BJ (cell line): ENCODE measurements around the gene TRIM66. TPM values are rescaled to one million over a fixed set of nuclear protein-coding genes. Genes with fewer than 3 reads are reported as not detected.
"Not testable (repeated sequence)": the region's sequence is repeated elsewhere in the genome, so short reads cannot be mapped to it uniquely, and the experiment has no call there.

Source experiments
- CTCF ChIA-PET: fragments of 350-600 bp; formaldehyde crosslinking; extraction: SDS; loops from one replicate; lab custom pipeline; 2021; ENCODE audit warnings: antibody characterized with exemption, inconsistent platforms; lab: Yijun Ruan, JAX
- POLR2A ChIA-PET: fragments of 300-600 bp; sonication (Branson Sonifier 250); formaldehyde crosslinking; extraction: SDS; loops from one replicate; lab custom pipeline; 2021; ENCODE audit warnings: antibody characterized with exemption; lab: Charles Lee
- DNase-seq: peaks from one replicate; pipeline ENCODE4 v3.0.0-alpha.2; 2011; ENCODE audit warnings: low read depth
- H3K27me3 ChIP-seq: 2 replicates; pipeline ENCODE4 v1.6.0; 2011; ENCODE audit warnings: low read length; ENCODE audit not compliant: control insufficient read depth, insufficient read depth
- H3K36me3 ChIP-seq: 2 replicates; pipeline ENCODE4 v1.5.1; 2011; ENCODE audit warnings: low read length; ENCODE audit not compliant: control insufficient read depth, insufficient read depth
- H3K4me3 ChIP-seq: 2 replicates; pipeline ENCODE4 v1.5.1; 2011; ENCODE audit warnings: low read depth, mild to moderate bottlenecking, control low read depth, low read length
- polyA plus RNA-seq: library from polyadenylated mRNA; depleted of rRNA; stranded (reverse); fragments of >200 nt; gene quantifications from 2 replicates; pipeline ENCODE4 v1.2.3, GENCODE V29; 2011
- TF ChIP-seq, protein P1 (sequence below): IDR thresholded peaks from 2 replicates; pipeline ENCODE4 v1.5.1; 2011; ENCODE audit warnings: low read depth, mild to moderate bottlenecking, control low read depth, inconsistent platforms, low read length, moderate library complexity; ENCODE audit not compliant: insufficient read depth

The TRIM66 gene
- polyA plus RNA-seq, 1 experiment: 5.6 TPM

DNA sequence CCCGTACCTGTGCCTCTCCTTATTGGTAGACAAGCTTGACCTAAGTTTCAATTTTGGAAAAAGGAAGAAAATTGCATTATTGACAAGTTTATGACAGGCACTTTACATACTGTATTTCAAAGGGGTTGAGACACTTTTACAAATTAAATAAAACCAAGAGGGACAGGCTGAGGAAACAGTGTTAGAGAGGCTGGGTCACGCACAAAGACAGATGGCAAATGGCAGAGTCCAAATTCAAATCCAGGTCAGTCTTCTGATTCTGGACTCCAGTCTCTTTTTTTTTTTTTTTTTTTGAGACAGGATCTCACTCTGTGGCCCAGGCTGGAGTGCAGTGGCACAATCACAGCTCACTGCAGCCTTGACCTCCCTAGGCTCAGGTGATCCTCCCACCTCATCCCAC lies 10.1 kb downstream of the TRIM66 start:
- Histone ChIP-seq H3K27me3 (no peaks in the 10 kb centered on the region), H3K4me3 (no peak overlapping the region), H3K36me3 (peaks cover 1% of the 10 kb centered on the region; the same call in 1 of the 2 replicates)
- DNase-seq: no peak
- TF ChIP-seq, protein P1, sequence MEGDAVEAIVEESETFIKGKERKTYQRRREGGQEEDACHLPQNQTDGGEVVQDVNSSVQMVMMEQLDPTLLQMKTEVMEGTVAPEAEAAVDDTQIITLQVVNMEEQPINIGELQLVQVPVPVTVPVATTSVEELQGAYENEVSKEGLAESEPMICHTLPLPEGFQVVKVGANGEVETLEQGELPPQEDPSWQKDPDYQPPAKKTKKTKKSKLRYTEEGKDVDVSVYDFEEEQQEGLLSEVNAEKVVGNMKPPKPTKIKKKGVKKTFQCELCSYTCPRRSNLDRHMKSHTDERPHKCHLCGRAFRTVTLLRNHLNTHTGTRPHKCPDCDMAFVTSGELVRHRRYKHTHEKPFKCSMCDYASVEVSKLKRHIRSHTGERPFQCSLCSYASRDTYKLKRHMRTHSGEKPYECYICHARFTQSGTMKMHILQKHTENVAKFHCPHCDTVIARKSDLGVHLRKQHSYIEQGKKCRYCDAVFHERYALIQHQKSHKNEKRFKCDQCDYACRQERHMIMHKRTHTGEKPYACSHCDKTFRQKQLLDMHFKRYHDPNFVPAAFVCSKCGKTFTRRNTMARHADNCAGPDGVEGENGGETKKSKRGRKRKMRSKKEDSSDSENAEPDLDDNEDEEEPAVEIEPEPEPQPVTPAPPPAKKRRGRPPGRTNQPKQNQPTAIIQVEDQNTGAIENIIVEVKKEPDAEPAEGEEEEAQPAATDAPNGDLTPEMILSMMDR: no peak
- ChIA-PET POLR2A (no interaction called here), CTCF (interaction anchor here (1.5 to 1.8 kb wide), 2 partner anchors 105 to 140 kb away, joined by 3 to 7 read pairs; no protein-coding TSS in a partner anchor)

DNA sequence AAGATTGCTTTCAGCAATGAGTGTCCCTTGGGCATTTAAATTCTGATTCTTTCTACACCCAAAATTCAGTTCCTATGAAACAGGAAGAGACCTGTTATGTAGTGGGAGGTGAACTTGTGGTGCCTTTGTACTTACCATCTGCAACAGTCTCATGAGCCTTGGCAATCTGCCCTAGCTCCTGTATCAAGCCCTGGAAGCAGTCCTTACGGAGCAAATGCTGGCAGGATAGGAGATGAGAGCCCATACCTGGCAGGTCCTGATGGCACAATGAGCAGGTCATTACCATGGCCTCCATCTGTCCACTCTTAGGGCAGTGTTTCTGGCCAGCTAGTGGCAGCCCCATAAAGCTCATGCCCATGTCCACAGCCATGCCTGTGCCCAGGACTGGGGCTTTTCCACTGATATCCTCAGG lies 10.8 kb downstream of the TRIM66 start:
- Histone ChIP-seq H3K27me3 (no peaks in the 10 kb centered on the region), H3K4me3 (no peak overlapping the region), H3K36me3 (peaks cover 1% of the 10 kb centered on the region; the same call in 1 of the 2 replicates)
- ChIA-PET POLR2A (no interaction called here), CTCF (interaction anchor here (1.2 to 1.8 kb wide), 3 partner anchors 9 to 141 kb away, joined by 3 to 7 read pairs (median 7); no protein-coding TSS in a partner anchor)
- TF ChIP-seq, protein P1: no peak
- no peak for DNase-seq

DNA sequence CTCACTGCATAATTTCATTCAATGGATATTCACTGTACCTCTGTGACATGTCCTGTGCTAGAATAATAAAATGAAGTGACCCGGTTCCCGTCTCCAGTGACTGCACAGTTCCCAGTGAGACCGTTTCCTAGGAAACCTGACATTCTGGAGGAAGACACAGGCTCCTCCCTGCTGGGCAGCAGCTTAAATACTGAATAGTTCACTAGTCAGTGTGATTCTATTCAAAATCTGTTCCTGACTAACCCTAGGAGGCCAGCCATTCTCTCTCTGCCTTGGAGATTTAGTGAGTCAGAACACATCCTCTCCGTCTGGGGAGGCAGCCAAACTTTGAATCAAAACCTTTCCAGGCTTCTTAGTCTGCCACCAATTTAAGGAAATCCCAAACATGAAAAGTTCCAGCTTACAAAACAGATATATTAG lies 11.3 kb downstream of the TRIM66 start:
- no peak overlapping the region for H3K4me3 ChIP-seq
- ChIA-PET CTCF (interaction anchor here (1.2 to 1.8 kb wide), 3 partner anchors 9 to 141 kb away, joined by 3 to 7 read pairs (median 7); no protein-coding TSS in a partner anchor), POLR2A (no interaction called here)
- TF ChIP-seq, protein P1: no peak
- peak; percentile 98 for DNase-seq
- H3K27me3 ChIP-seq: no peaks in the 10 kb centered on the region
- peaks cover 1% of the 10 kb centered on the region; the same call in 1 of the 2 replicates for H3K36me3 ChIP-seq

DNA sequence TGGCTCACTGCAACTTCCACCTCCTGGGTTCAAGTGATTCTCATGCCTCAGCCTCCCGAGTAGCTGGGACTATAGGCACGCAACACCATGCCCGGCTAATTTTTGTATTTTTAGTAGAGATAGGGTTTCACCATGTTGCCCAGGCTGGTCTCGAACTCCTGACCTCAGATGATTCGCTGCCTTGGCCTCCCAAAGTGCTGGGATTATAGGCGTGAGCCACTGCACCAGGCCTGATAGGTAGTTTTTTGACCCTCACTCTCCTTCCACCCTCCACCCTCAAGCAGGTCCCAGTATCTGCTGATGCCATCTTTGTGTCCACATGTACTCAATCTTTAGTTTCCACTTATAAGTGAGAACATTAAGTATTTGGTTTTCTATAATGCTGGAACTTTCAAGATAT lies 12.4 kb downstream of the TRIM66 start:
- H3K4me3 ChIP-seq, H3K27me3 ChIP-seq, POLR2A ChIA-PET, H3K36me3 ChIP-seq, CTCF ChIA-PET, DNase-seq: not testable (repeated sequence)

DNA sequence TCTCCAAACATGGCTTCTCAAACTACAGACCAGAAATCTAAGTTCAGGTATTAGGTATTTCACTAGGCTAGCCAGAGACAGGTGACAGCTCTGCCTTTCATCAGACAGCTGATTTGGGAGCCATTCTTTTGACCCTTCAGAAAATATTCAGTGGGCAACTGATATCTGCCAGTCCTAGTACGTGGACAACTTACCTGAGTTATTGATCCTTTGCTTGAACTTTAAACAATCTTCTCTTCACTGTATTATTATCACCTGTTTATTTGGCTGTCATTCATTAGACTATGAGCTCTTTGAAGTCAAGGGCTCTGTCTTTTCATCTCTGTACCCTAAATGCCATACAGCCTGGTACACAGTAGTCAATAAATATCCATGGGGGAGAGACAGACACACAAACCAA lies 17.2 kb downstream of the TRIM66 start:
- peaks cover 2% of the 10 kb centered on the region; the same call in 1 of the 2 replicates for H3K36me3 ChIP-seq
- no peak overlapping the region for H3K4me3 ChIP-seq
- DNase-seq: no peak
- POLR2A ChIA-PET: no interaction called here
- CTCF ChIA-PET: no interaction called here
- TF ChIP-seq, protein P1: no peak
- no peaks in the 10 kb centered on the region for H3K27me3 ChIP-seq
